Keratinocyte (primary cell): ENCODE results near the gene PM20D1. TPM values are rescaled to one million over a fixed set of nuclear protein-coding genes. Genes with fewer than 3 reads are reported as not detected.

ENCODE experiments used
- DNase-seq: peaks from one replicate; pipeline ENCODE4 v3.0.0-alpha.2; 2011; ENCODE audit warnings: low read depth, missing footprints, low spot score
- FAIRE-seq: peaks from 2 replicates; lab custom pipeline; 2011; peaks lifted over from hg19 to GRCh38; lab: Jason Lieb, UNC
- H2AFZ ChIP-seq: 2 replicates; pipeline ENCODE4 v1.6.0; 2012; ENCODE audit warnings: low read length, control low read depth, inconsistent platforms; ENCODE audit not compliant: control insufficient read depth
- H3K27ac ChIP-seq: 2 replicates; pipeline ENCODE4 v1.5.1; 2011; ENCODE audit warnings: low read length; ENCODE audit not compliant: control insufficient read depth, insufficient read depth
- H3K27me3 ChIP-seq: 3 replicates; pipeline ENCODE4 v1.6.0; 2011; ENCODE audit warnings: low read length; ENCODE audit not compliant: control insufficient read depth, insufficient read depth; ENCODE audit errors: extremely low read depth
- H3K36me3 ChIP-seq, 2 experiments: 2 replicates in 1 of 2; 3 replicates in 1 of 2; pipeline ENCODE4 v1.5.1; 2011; ENCODE audit warnings: low read length in 2 of 2, mild to moderate bottlenecking in 1 of 2; ENCODE audit not compliant: control insufficient read depth in 2 of 2, insufficient read depth in 2 of 2; ENCODE audit errors: extremely low read depth in 1 of 2
- H3K4me1 ChIP-seq: 3 replicates; pipeline ENCODE4 v1.5.1; 2011; ENCODE audit warnings: low read length; ENCODE audit not compliant: control insufficient read depth, insufficient read depth; ENCODE audit errors: extremely low read depth
- H3K4me2 ChIP-seq: 3 replicates; pipeline ENCODE4 v1.6.0; 2011; ENCODE audit warnings: low read depth, low read length; ENCODE audit not compliant: control insufficient read depth, insufficient read depth; ENCODE audit errors: extremely low read depth
- H3K4me3 ChIP-seq, 3 experiments: fragments of 200-600 bp in 1 of 3; sonication (generic) in 1 of 3; 2 replicates in 2 of 3; 3 replicates in 1 of 3; pipeline ENCODE4 v1.5.1; 2011 to 2016; ENCODE audit warnings: low read length in 3 of 3, mild to moderate bottlenecking in 3 of 3, control low read depth in 2 of 3, inconsistent platforms in 1 of 3, low read depth in 1 of 3, mixed read lengths in 1 of 3, mixed run types in 1 of 3, moderate library complexity in 1 of 3; ENCODE audit not compliant: control insufficient read depth in 2 of 3, insufficient read depth in 2 of 3; ENCODE audit errors: extremely low read depth in 1 of 3
- H3K79me2 ChIP-seq: 2 replicates; pipeline ENCODE4 v1.6.0; 2012; ENCODE audit warnings: low read length; ENCODE audit not compliant: control insufficient read depth, insufficient read depth
- H3K9ac ChIP-seq: 3 replicates; pipeline ENCODE4 v1.6.0; 2011; ENCODE audit warnings: low read length; ENCODE audit not compliant: control insufficient read depth, insufficient read depth; ENCODE audit errors: extremely low read depth
- H3K9me1 ChIP-seq: 3 replicates; pipeline ENCODE4 v1.6.0; 2011; ENCODE audit warnings: low read length; ENCODE audit not compliant: control insufficient read depth, insufficient read depth; ENCODE audit errors: extremely low read depth
- H3K9me3 ChIP-seq: 2 replicates; pipeline ENCODE4 v1.5.1; 2012; ENCODE audit warnings: low read depth, low read length; ENCODE audit not compliant: control insufficient read depth
- H4K20me1 ChIP-seq: 3 replicates; pipeline ENCODE4 v1.6.0; 2011; ENCODE audit warnings: low read length; ENCODE audit not compliant: control insufficient read depth, insufficient read depth; ENCODE audit errors: extremely low read depth
- EZH2 ChIP-seq: IDR thresholded peaks from one replicate; pipeline ENCODE4 v1.6.1; 2012; ENCODE audit warnings: inconsistent platforms, mild to moderate bottlenecking, low read length, moderate library complexity
- dilution Hi-C: fragments of 300-500 bp; cut with MboI; formaldehyde crosslinking; loops from one replicate; pipeline ENCODE4 v1.7.0; 2020; ENCODE audit warnings: low sequenced_read_pairs; ENCODE audit not compliant: extremely low pct_ligation_motif_present
- polyA plus RNA-seq, 5 experiments: library from polyadenylated mRNA; depleted of rRNA in 3 of 5; stranded (reverse) in 3 of 5; stranded (forward) in 1 of 5; unstranded in 1 of 5; fragments of >200 nt; gene quantifications; 1 replicate in 1 of 5; 2 replicates in 3 of 5; 3 replicates in 1 of 5; pipeline versions ENCODE4 v1.2.1 to v1.2.3, GENCODE V29; 2011 to 2012; ENCODE audit warnings: missing spikeins in 2 of 5, low read depth in 1 of 5, low replicate concordance in 1 of 5
- TF ChIP-seq, protein P1 (sequence below), 3 experiments: IDR thresholded peaks in 1 of 3; conservative IDR thresholded peaks in 1 of 3; optimal IDR thresholded peaks in 1 of 3; 2 replicates in 2 of 3; 3 replicates in 1 of 3; pipeline versions ENCODE3 to v1.5.1; 2011; ENCODE audit warnings: low read length in 3 of 3, mild to moderate bottlenecking in 3 of 3, moderate library complexity in 2 of 3, control low read depth in 1 of 3, inconsistent platforms in 1 of 3; ENCODE audit not compliant: insufficient read depth in 2 of 3; ENCODE audit errors: extremely low read depth in 1 of 3

Gene PM20D1
- polyA plus RNA-seq, 1 donor (not counting 4 experiments of a cell fraction or from before 2014, with no cell fraction given), result 0.05 TPM

DNA sequence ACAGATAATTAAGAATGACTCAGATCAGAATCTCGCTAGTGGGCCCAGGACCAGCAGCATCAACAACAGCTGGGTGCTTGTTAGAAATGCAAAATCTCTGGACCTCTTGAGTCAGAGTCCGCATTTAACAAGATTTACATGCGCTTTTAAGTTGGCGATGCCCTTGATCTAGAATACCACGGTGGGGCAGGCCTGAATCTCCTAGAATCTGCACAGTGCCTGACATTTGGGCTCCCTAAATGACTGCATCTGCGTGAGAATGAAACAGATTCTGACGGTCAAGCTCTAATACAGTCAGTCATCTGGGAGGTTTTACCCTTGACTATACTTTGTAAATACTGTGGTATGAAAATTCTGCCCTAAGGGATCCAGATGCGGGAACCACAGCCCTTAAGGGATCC is 57.5 kb downstream of the PM20D1 start:
- H3K9ac ChIP-seq, result no peak overlapping the region
- no peak overlapping the region for H2AFZ ChIP-seq
- no peak overlapping the region for H3K4me2 ChIP-seq
- no peaks in the 10 kb centered on the region for H4K20me1 ChIP-seq
- H3K9me1 ChIP-seq, result no peaks in the 10 kb centered on the region
- no peak overlapping the region for H3K27ac ChIP-seq
- FAIRE-seq (no peak), DNase-seq (no peak)
- TF ChIP-seq EZH2, result no peak
- TF ChIP-seq, protein P1, sequence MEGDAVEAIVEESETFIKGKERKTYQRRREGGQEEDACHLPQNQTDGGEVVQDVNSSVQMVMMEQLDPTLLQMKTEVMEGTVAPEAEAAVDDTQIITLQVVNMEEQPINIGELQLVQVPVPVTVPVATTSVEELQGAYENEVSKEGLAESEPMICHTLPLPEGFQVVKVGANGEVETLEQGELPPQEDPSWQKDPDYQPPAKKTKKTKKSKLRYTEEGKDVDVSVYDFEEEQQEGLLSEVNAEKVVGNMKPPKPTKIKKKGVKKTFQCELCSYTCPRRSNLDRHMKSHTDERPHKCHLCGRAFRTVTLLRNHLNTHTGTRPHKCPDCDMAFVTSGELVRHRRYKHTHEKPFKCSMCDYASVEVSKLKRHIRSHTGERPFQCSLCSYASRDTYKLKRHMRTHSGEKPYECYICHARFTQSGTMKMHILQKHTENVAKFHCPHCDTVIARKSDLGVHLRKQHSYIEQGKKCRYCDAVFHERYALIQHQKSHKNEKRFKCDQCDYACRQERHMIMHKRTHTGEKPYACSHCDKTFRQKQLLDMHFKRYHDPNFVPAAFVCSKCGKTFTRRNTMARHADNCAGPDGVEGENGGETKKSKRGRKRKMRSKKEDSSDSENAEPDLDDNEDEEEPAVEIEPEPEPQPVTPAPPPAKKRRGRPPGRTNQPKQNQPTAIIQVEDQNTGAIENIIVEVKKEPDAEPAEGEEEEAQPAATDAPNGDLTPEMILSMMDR (optimal IDR thresholded peaks at IDR 0.05 in 1 of 3, IDR thresholded peaks at IDR 0.05 in 1 of 3, conservative IDR thresholded peaks at IDR 0.05 in 1 of 3; ENCODE audit: extremely low read depth in 1 of 3, insufficient read depth in 2 of 3, low read length in 3 of 3), result no peak
- H3K4me1 ChIP-seq, result no peaks in the 10 kb centered on the region
- no peak overlapping the region for H3K4me3 ChIP-seq
- H3K36me3 ChIP-seq, result peaks cover 7 to 9% of the 10 kb centered on the region in 2 experiments
- no peaks in the 10 kb centered on the region for H3K79me2 ChIP-seq
- no peaks in the 10 kb centered on the region for H3K27me3 ChIP-seq
- H3K9me3 ChIP-seq, result no peaks in the 10 kb centered on the region
- dilution Hi-C loops, result no loop called here

GRCh38 chr1:205791568-205792180 is 58.3 kb downstream of the PM20D1 start:
- no peak overlapping the region for H3K9ac ChIP-seq
- H4K20me1 ChIP-seq, result no peaks in the 10 kb centered on the region
- FAIRE-seq, result peak; percentile 51
- H2AFZ ChIP-seq, result no peak overlapping the region
- dilution Hi-C loops, result no loop called here
- TF ChIP-seq, protein P1 (optimal IDR thresholded peaks at IDR 0.05 in 1 of 3, IDR thresholded peaks at IDR 0.05 in 1 of 3, conservative IDR thresholded peaks at IDR 0.05 in 1 of 3; ENCODE audit: extremely low read depth in 1 of 3, insufficient read depth in 2 of 3, low read length in 3 of 3), result peak; percentile 87 to 94 (median 93)
- TF ChIP-seq EZH2, result no peak
- no peak overlapping the region for H3K27ac ChIP-seq
- no peaks in the 10 kb centered on the region for H3K4me1 ChIP-seq
- H3K9me1 ChIP-seq, result no peaks in the 10 kb centered on the region
- H3K4me2 ChIP-seq, result no peak overlapping the region
- no peak for DNase-seq
- H3K36me3 ChIP-seq, result peaks cover 7 to 9% of the 10 kb centered on the region in 2 experiments
- no peaks in the 10 kb centered on the region for H3K9me3 ChIP-seq
- no peaks in the 10 kb centered on the region for H3K79me2 ChIP-seq
- no peaks in the 10 kb centered on the region for H3K27me3 ChIP-seq
- H3K4me3 ChIP-seq, result no peak overlapping the region
